Activated naive CD4-positive, alpha-beta T cell treated with anti-CD3 and anti-CD28 coated beads, Interleukin-2, amount 10 ng/mL, durations not matched to agents 7 days and 5 days (primary cell): ENCODE measurements around the gene GRIN2C.

Experiments used
- CTCF ChIA-PET: fragments of 350-600 bp; sonication (Branson Sonifier 250); formaldehyde crosslinking; loops from one replicate; lab custom pipeline; 2021; ENCODE audit warnings: antibody characterized with exemption; lab: Charles Lee
- DNase-seq: peaks from one replicate; pipeline ENCODE4 v3.0.0-alpha.2; 2020
- H3K27ac Mint-ChIP-seq: one replicate; pipeline ENCODE4 v1.8.0; 2021; ENCODE audit warnings: mild to moderate bottlenecking, moderate library complexity, mixed read lengths
- H3K27me3 Mint-ChIP-seq: one replicate; pipeline ENCODE4 v1.8.0; 2021; ENCODE audit warnings: mild to moderate bottlenecking, mixed read lengths
- H3K36me3 Mint-ChIP-seq: one replicate; pipeline ENCODE4 v1.8.0; 2021; ENCODE audit warnings: mixed read lengths
- H3K4me1 Mint-ChIP-seq: one replicate; pipeline ENCODE4 v1.8.0; 2021; ENCODE audit warnings: mixed read lengths
- H3K4me3 Mint-ChIP-seq: one replicate; pipeline ENCODE4 v1.8.0; 2021; ENCODE audit warnings: mild to moderate bottlenecking, moderate library complexity, mixed read lengths
- H3K9me3 Mint-ChIP-seq: one replicate; pipeline ENCODE4 v1.8.0; 2021; ENCODE audit warnings: mixed read lengths

Gene GRIN2C

DNA sequence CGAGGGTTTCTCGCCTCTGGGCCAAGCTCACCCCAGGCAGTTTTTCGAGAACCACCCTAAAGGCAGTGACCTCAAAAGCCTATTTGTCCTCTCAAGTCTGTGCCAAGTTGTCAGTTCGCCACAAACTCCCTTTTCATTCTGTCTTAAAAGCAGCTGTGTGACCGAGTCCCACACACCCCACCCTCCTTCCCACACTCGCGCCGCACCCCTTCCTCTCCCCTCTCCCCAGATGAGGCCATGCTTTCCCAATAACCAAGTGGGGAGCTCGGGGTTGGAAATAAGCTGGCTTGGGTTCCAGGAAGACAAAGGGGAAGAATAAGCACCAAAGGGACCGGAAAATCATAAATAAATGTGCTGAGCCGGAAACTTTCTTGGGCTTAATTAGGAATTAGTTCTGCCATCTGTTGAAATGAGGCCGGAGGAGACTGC, 36.7 kb downstream of the GRIN2C start:
- no peak overlapping the region for H3K4me3 Mint-ChIP-seq
- H3K27me3 Mint-ChIP-seq: no peaks in the 10 kb centered on the region
- H3K4me1 Mint-ChIP-seq: no peaks in the 10 kb centered on the region
- CTCF ChIA-PET: no interaction called here
- no peak for DNase-seq
- no peak overlapping the region for H3K27ac Mint-ChIP-seq
- no peaks in the 10 kb centered on the region for H3K9me3 Mint-ChIP-seq
- peaks cover 10% of the 10 kb centered on the region for H3K36me3 Mint-ChIP-seq

DNA sequence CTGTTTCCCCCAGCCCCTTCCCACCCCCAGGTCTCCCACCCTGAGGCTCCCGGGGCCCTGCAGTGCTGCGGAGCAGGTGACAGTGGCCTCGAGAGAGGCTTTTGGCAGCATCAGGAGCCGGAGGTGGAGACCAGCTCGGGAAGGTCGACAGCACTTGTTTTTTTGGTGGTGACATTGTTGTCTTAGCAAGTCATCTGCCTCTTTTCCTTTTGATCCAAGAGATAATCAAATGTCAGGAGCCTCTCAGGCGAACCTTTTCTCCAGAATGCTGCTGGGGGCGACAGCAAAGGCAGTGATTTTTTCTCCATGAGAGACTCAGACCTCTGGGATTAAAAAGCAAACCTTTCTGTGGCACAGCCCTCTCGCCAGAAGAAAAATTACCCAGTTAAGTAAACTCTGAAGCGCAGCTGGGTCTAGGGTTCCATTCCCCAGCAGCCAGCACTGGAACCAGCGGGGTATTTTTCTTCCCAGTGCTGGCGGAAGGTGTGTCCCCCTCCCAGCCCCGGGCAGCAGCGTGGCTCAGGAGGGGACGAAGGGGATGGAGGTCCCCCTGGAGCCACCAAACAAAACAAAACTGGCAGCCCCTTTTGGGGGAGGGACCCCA, 37.2 kb downstream of the GRIN2C start:
- DNase-seq: no peak
- Mint-ChIP-seq H3K27me3 (no peaks in the 10 kb centered on the region), H3K36me3 (peaks cover 10% of the 10 kb centered on the region), H3K4me1 (no peaks in the 10 kb centered on the region), H3K27ac (no peak overlapping the region), H3K4me3 (no peak overlapping the region), H3K9me3 (no peaks in the 10 kb centered on the region)
- CTCF ChIA-PET: no interaction called here

DNA sequence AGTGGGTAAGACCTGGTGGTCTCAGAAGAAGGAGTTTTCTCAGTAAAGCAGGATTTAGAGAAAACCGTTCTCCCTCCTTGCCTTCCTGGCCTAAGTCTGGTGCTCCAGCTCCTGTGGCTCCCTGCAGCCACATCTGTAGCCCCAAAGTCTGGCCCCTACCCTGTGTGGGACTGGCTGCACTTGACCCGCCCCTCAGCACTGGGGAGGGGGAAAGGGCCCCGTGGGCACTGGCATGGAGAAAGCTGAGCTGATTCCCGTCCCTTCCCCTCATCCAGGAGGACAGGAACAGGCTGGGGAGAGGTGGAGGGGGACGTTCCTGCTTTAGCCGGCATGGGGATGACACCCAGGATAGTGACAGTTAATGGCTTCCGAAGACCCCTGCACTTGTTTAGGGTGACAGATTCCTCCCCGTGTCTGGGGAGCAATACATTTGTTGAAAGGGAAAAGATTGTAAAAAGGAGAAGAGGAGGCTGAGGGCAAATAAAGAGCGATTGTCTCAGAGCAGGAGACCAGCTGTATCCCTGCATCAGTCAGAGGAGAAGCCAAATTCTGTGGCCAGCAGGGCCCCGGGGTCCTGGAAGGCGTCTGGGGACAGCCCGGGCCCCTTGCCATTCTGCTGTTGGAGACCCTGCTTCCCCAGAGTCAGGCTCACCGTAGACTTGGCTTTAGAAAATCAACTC, 37.9 kb downstream of the GRIN2C start:
- Mint-ChIP-seq H3K27me3 (no peaks in the 10 kb centered on the region), H3K27ac (no peak overlapping the region), H3K36me3 (peaks cover 15% of the 10 kb centered on the region), H3K4me3 (no peak overlapping the region), H3K4me1 (no peaks in the 10 kb centered on the region), H3K9me3 (no peaks in the 10 kb centered on the region)
- no peak for DNase-seq
- CTCF ChIA-PET: interaction anchor here (1.2 kb wide), 1 partner anchor 30 kb away, joined by 3 read pairs; no protein-coding TSS in a partner anchor

DNA sequence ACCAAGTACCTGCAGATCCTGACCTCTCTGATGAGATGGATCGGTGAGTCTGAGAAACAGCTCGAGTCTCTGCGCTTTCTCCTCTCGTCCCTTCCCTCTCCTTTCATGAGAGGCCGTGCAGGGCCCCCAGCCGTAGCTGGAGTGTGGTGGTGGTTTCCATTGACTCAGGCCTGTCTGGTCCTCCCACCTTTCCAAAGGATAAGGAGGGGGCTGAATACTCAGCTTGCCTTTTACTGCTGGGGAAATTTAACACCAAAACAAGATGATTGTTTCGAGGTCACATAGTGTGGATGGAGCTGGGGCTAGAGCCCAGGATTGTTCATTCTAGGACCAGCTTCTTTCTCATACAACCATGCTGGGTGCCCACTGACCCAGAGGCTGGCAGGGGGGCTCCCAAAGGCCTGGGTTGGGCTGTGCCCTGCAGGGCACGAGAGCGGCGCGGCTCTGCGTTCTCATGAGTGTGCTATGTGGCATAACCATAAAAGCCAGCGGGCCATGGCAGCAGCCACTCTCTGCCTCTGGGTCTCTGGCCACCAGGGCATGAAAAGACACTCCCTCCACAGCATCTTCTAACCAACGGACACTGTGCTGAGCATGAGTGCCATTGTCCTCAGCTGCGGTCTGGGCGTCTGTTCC, 39.8 kb downstream of the GRIN2C start:
- CTCF ChIA-PET: no interaction called here
- H3K27me3 Mint-ChIP-seq: no peaks in the 10 kb centered on the region
- no peak for DNase-seq
- peaks cover 15% of the 10 kb centered on the region for H3K36me3 Mint-ChIP-seq
- H3K4me1 Mint-ChIP-seq: peaks cover 4% of the 10 kb centered on the region
- no peak overlapping the region for H3K4me3 Mint-ChIP-seq
- no peak overlapping the region for H3K27ac Mint-ChIP-seq
- H3K9me3 Mint-ChIP-seq: no peaks in the 10 kb centered on the region

DNA sequence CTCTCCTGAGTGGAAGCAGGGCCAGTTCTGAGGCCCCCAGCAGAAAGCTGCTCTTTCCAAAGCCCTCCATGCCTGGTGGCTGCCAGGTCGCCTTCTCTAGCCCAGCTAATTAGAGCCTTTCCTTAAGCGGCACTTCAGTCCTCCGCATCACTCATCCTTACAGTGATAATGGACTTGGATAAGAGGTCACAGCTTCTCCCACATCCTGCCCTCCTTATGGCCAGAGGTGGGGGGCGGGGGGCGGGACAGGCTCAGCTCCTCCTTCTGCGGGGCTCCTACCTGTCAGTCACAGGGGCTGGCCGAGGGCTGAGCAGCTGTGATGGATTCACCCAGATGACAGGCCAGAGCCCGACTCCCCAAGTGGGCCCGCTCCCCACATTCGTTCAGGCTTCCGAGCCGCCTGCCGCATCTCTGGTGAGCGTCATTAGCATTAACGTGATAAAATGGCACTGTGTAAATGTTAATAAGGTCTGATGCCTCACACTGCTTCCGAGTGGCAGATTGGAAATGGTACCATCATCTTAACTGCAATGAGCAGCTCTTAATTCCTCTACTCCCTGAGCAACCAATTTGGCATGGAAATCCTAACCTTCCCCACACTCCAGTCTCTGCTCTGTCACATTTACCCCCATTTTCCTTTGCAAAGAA, 41.3 kb downstream of the GRIN2C start:
- Mint-ChIP-seq H3K36me3 (peaks cover 20% of the 10 kb centered on the region), H3K4me3 (no peak overlapping the region), H3K4me1 (peaks cover 7% of the 10 kb centered on the region), H3K27ac (no peak overlapping the region), H3K27me3 (no peaks in the 10 kb centered on the region), H3K9me3 (no peaks in the 10 kb centered on the region)
- DNase-seq: no peak
- CTCF ChIA-PET: interaction anchor here (2.6 kb wide), 1 partner anchor 44 kb away, joined by 11 read pairs; no protein-coding TSS in a partner anchor

DNA sequence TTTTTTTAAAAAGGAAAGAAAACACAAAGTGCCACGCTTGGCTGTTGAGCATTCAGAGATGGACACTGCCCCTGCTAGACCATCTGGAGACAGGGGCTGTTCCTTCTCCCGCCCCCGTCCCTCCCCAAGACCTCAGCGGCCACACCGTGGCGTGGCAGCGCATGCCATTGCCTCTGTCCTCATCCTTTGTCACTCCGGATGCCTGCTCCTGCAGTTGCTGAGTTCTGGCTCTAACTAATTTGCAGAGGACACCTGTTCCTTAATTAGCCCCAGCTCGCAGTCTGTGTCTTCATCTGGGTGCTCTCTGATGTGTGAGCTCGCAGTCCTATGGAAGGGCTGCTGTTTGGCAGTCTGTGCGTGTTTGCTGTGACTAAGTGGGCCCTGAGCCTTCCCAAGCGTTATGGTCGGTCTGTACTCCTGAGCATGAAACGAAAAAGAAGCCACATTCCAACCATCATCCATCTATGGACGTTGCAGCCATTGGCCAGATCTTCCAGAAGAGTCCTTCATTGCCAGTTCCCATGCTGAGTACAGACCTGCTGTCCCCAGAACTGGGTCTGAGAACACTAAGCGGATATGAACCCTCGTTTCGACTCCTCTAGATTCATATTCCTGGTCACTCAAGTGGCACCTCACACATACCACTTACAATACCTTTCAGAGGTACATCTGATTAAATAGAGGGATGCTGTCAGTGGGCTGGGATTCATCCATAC, 42.6 kb downstream of the GRIN2C start:
- H3K9me3 Mint-ChIP-seq: no peaks in the 10 kb centered on the region
- no peaks in the 10 kb centered on the region for H3K27me3 Mint-ChIP-seq
- no peak overlapping the region for H3K27ac Mint-ChIP-seq
- DNase-seq: no peak
- peaks cover 20% of the 10 kb centered on the region for H3K36me3 Mint-ChIP-seq
- H3K4me3 Mint-ChIP-seq: no peak overlapping the region
- peaks cover 7% of the 10 kb centered on the region for H3K4me1 Mint-ChIP-seq
- CTCF ChIA-PET: interaction anchor here (0.7 to 2.6 kb wide), 2 partner anchors 26 to 45 kb away, joined by 3 to 11 read pairs; no protein-coding TSS in a partner anchor

DNA sequence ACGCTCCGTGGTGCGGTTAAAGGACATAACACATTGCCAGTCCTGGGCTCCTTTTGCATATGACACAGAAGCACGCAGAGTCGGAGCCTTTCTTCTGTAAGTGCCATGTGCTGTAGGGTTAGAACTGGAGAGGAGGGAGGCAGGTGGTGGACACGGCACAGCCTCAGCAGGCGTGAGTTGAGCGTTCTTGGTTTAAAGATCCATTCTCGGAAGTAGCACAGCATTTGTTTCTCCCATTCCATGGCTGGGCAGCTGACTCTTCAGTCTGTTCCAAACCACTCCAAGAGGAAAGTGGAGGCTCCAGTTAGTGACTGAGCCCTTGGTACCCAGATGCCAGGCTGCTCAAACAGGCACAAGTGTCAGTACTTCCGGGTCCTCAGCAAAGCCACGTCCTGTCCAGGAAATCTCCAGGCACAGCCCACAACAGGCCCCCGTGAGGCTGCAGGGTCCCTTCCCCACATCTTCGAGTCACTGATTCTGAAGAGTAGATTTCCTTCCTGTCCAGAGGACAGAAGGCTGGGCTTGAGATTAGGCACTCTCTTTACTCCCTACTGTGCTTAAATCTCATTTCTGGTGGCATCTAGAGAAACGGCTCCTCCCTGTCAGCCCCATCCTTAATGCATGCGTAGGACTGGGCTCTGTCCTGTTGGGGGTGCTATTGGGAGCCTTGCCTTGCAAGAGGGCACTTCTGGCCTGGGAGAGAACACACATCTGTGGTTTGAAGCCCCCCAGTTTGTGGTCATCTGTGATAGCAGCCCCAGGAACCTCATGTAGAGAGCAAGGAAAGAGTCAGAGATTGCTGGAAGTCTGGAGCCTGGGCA, 43.9 kb downstream of the GRIN2C start:
- Mint-ChIP-seq H3K9me3 (no peaks in the 10 kb centered on the region), H3K27ac (no peak overlapping the region), H3K27me3 (no peaks in the 10 kb centered on the region), H3K36me3 (peaks cover 19% of the 10 kb centered on the region), H3K4me1 (peaks cover 7% of the 10 kb centered on the region), H3K4me3 (no peak overlapping the region)
- DNase-seq: no peak
- CTCF ChIA-PET: interaction anchor here (0.7 to 2.6 kb wide), 2 partner anchors 24 to 47 kb away, joined by 3 to 11 read pairs; no protein-coding TSS in a partner anchor

DNA sequence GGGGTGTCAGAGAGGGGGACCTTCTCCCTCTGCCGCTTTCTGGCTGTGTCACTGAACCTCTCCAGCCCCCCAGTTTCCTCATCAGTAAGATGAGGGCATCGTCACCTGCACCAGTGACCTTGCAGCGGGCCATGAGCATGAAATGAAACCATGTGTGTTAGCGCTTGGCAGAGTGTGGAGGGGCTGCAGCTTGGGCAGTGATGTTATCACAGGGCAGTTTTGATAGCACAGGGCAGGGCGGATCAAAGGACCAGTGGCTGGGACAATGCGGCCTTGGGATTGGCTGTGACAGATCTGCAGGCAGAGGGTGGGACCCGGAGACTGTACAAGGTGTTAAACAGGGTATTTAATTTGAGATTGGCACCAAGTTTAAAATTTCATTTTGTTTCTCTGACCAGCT, 44.6 kb downstream of the GRIN2C start:
- H3K27me3 Mint-ChIP-seq: no peaks in the 10 kb centered on the region
- no peak overlapping the region for H3K27ac Mint-ChIP-seq
- DNase-seq: no peak
- H3K4me3 Mint-ChIP-seq: no peak overlapping the region
- H3K4me1 Mint-ChIP-seq: peaks cover 7% of the 10 kb centered on the region
- CTCF ChIA-PET: no interaction called here
- H3K9me3 Mint-ChIP-seq: no peaks in the 10 kb centered on the region
- H3K36me3 Mint-ChIP-seq: peaks cover 17% of the 10 kb centered on the region

DNA sequence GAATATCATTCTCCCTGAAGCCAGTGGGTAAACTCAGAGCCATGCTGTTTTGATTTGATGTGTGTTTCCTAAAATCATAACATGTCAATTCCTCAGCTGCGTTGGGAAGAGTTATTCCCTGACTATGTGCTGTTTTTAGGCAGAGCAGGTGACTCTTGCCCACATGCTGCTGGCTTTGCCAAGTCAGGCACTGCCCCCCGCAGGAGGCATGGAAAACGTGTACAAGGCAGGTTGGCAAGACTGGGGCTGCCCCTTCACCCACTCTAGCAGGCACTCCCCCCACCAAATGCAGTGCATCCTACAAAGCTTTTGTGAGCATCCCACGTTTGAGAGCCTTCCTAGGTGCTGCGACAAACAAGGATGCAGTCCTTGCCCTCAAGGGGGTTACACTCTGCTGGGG, 45.2 kb downstream of the GRIN2C start:
- CTCF ChIA-PET: interaction anchor here (1.0 kb wide), 1 partner anchor 23 kb away, joined by 3 read pairs; no protein-coding TSS in a partner anchor
- Mint-ChIP-seq H3K36me3 (peaks cover 14% of the 10 kb centered on the region), H3K27ac (no peak overlapping the region), H3K4me3 (no peak overlapping the region), H3K4me1 (peaks cover 7% of the 10 kb centered on the region), H3K9me3 (no peaks in the 10 kb centered on the region), H3K27me3 (no peaks in the 10 kb centered on the region)
- peak; percentile 34 for DNase-seq

DNA sequence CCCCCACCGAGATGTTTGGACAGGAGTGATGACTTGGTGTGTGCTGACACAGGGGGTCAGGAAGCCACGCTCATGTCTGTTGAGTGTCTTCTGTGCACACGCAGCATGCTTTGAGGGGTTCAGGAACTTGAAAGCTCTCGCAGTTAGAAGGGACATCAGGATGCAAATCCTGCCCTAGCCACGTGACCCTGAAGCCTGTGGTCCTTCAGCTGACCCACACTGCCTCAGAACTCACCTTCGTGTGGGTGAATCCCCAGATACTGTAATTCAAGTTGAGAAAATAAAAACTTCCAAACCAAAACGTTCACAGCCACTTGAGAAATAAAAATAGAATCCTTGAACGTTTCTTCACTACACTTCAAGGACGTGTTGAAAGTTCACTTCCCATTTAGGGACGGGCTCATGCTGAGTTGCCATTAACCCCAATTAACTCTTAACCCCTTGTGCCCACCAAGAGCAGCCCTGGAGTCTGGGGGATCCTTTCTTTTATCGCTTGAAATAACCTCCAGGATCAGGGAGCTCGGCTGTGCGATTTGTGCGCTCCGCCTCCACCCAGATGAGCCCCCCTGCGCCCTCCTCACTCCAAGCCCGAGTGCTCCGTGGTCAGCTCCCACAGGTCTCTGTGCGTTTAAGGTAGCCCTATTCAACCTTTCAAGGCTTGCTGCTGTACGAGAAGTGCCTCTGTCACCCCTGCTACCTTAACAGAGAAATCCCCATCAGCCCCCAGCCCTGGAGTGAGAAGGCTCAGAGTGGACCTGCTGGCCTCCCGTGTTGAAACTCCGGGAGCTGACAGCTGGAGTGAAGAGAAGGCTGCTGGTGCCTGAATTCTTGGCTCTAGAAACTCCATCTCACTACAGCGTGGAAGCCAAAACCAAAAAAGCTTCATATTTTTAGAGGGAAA, 47.3 kb downstream of the GRIN2C start:
- H3K4me3 Mint-ChIP-seq: no peak overlapping the region
- H3K27ac Mint-ChIP-seq: no peak overlapping the region
- H3K27me3 Mint-ChIP-seq: no peaks in the 10 kb centered on the region
- H3K36me3 Mint-ChIP-seq: peaks cover 9% of the 10 kb centered on the region
- no peaks in the 10 kb centered on the region for H3K9me3 Mint-ChIP-seq
- CTCF ChIA-PET: no interaction called here
- peaks cover 7% of the 10 kb centered on the region for H3K4me1 Mint-ChIP-seq
- no peak for DNase-seq

DNA sequence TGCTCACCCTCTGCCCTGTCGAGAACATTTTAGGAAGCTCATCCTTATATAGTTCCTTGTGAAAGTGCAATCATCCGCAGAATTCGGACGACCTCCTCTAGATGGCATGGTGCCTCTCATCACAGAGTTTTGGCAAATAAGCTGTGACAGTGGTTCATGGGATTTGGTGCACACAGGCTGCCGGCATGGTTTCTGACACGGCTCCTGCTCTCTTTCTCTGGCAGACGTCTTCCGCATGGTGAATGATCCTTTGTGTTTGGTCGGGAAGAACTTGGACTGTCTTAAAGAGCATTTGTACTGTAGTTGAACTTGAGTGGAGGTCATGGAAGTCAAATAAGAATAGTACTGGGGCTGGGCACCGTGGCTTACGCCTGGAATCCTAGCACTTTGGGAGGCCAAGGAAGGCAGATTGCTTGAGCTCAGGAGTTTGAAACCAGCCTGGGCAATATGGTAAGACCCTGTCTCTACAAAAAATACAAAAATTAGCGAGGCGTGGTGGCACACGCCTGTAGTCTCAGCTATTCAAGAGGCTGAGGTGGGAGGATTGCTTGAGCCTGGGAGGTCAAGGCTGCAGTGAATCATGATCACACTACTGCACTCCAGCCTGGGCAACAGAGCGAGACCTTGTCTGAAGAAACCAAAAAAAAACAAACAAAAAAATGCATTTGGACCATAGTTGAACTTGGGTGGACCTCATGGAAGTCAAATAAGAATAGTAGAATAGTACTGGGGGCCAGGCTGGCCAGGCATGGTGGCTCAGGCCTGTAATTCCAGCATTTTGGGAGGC, 48.8 kb downstream of the GRIN2C start:
- Mint-ChIP-seq H3K27ac (no peak overlapping the region), H3K27me3 (no peaks in the 10 kb centered on the region), H3K36me3 (peaks cover 5% of the 10 kb centered on the region), H3K9me3 (no peaks in the 10 kb centered on the region), H3K4me3 (no peak overlapping the region), H3K4me1 (peaks cover 7% of the 10 kb centered on the region)
- CTCF ChIA-PET: interaction anchor here (3.1 kb wide), 1 partner anchor 20 kb away, joined by 9 read pairs; no protein-coding TSS in a partner anchor
- DNase-seq: no peak
